Uterus (tissue), 4 donors: Measurements from ENCODE around the gene NBAS. TPM values are rescaled to one million over a fixed set of nuclear protein-coding genes. Genes with fewer than 3 reads are reported as not detected.

ENCODE experiments used
- DNase-seq, 2 donors: peaks; one replicate each; pipeline ENCODE4 v3.0.0-alpha.2; 2019 to 2020
- H3K27ac ChIP-seq, 2 donors: fragments of 200-600 bp; sonication (generic); 1 replicate in 1 of 2; 2 replicates in 1 of 2; pipeline ENCODE4 v1.5.1; 2016 to 2018
- H3K27me3 ChIP-seq, 2 donors: fragments of 200-600 bp; sonication (generic); one replicate each; pipeline ENCODE4 v1.5.1; 2018 to 2019; ENCODE audit warnings: control low read depth in 1 of 2
- H3K36me3 ChIP-seq, 2 donors: fragments of 200-600 bp; sonication (generic); one replicate each; pipeline ENCODE4 v1.5.1; 2019; ENCODE audit warnings: control low read depth in 1 of 2
- H3K4me1 ChIP-seq, 2 donors: fragments of 200-600 bp; sonication (generic); one replicate each; pipeline ENCODE4 v1.5.1; 2018 to 2019; ENCODE audit warnings: control low read depth in 1 of 2
- H3K4me3 ChIP-seq, 2 donors: fragments of 200-600 bp; sonication (generic); 1 replicate in 1 of 2; 2 replicates in 1 of 2; pipeline ENCODE4 v1.5.1; 2018 to 2019; ENCODE audit warnings: mild to moderate bottlenecking in 1 of 2
- H3K9me3 ChIP-seq, 2 donors: fragments of 200-600 bp; sonication (generic); one replicate each; pipeline ENCODE4 v1.5.1; 2019; ENCODE audit warnings: control low read depth in 1 of 2
- CTCF ChIP-seq, 4 experiments: fragments of 200-600 bp in 2 of 4; fragments of 450-650 bp in 2 of 4; sonication (generic) in 2 of 4; IDR thresholded peaks; one replicate each; pipeline ENCODE4 v1.5.1; 2016 to 2019; ENCODE audit warnings: antibody characterized with exemption in 4 of 4, mild to moderate bottlenecking in 2 of 4, moderate library complexity in 1 of 4
- POLR2A ChIP-seq, 2 donors: fragments of 450-650 bp; IDR thresholded peaks; one replicate each; pipeline ENCODE4 v1.6.1; 2016; ENCODE audit warnings: antibody characterized with exemption in 2 of 2, mild to moderate bottlenecking in 1 of 2, moderate library complexity in 1 of 2
- intact Hi-C: fragments of 100-400 bp; cut with DNase I; formaldehyde crosslinking; loops from one replicate; pipeline ENCODE4 v1.15.1; 2023; ENCODE audit warnings: low total_unique reads
- total RNA-seq, 4 donors: library from RNA; depleted of rRNA in 3 of 4; stranded (reverse); fragments of >200 nt in 3 of 4; gene quantifications; one replicate each; pipeline versions ENCODE4 v1.1.0 to v1.2.4, GENCODE V29; 2014 to 2023
- donor health status: DM: yes; HTN: yes; CAD: no.

The NBAS gene
- total RNA-seq, 4 donors from 2014 or later, result 36.2 to 93.5 (median 49.5) TPM

GRCh38 chr2:15553951-15554350, 7.2 kb downstream of the NBAS start:
- DNase-seq, result no peak
- no peak overlapping the region for H3K4me3 ChIP-seq
- no peak for TF ChIP-seq POLR2A (IDR thresholded peaks at IDR 0.05)
- no peaks in the 10 kb centered on the region for H3K27me3 ChIP-seq
- no peaks in the 10 kb centered on the region for H3K4me1 ChIP-seq
- no peak overlapping the region for H3K27ac ChIP-seq
- intact Hi-C loops, result no loop called here
- no peaks in the 10 kb centered on the region for H3K9me3 ChIP-seq
- no peaks in the 10 kb centered on the region for H3K36me3 ChIP-seq

GRCh38 chr2:15553519-15553918, 7.6 kb downstream of the NBAS start:
- Histone ChIP-seq H3K9me3 (no peaks in the 10 kb centered on the region), H3K4me3 (no peak overlapping the region), H3K36me3 (no peaks in the 10 kb centered on the region), H3K27me3 (no peaks in the 10 kb centered on the region), H3K4me1 (no peaks in the 10 kb centered on the region), H3K27ac (no peak overlapping the region)
- DNase-seq, result no peak
- intact Hi-C loops, result no loop called here
- TF ChIP-seq POLR2A (IDR thresholded peaks at IDR 0.05) (no peak), CTCF (IDR thresholded peaks at IDR 0.05) (no peak)

GRCh38 chr2:15548974-15549373, 12.2 kb downstream of the NBAS start:
- Histone ChIP-seq H3K4me1 (no peaks in the 10 kb centered on the region), H3K27me3 (no peaks in the 10 kb centered on the region), H3K27ac (no peak overlapping the region), H3K4me3 (no peak overlapping the region), H3K36me3 (no peaks in the 10 kb centered on the region), H3K9me3 (no peaks in the 10 kb centered on the region)
- no peak for DNase-seq
- intact Hi-C loops, result no loop called here
- TF ChIP-seq CTCF (IDR thresholded peaks at IDR 0.05) (no peak), POLR2A (IDR thresholded peaks at IDR 0.05) (no peak)

- Histone ChIP-seq H3K27ac (no peak overlapping the region), H3K36me3 (no peaks in the 10 kb centered on the region), H3K9me3 (no peaks in the 10 kb centered on the region), H3K4me1 (no peaks in the 10 kb centered on the region), H3K4me3 (no peak overlapping the region), H3K27me3 (no peaks in the 10 kb centered on the region)
- no peak for TF ChIP-seq POLR2A (IDR thresholded peaks at IDR 0.05)
- TF ChIP-seq CTCF (IDR thresholded peaks at IDR 0.05), result no peak
- intact Hi-C loops, result no loop called here
- no peak for DNase-seq
Observed at GRCh38 chr2:15547115-15547876, 13.8 kb downstream of the NBAS start.

GRCh38 chr2:15546297-15547098, 14.6 kb downstream of the NBAS start:
- no peaks in the 10 kb centered on the region for H3K27me3 ChIP-seq
- H3K36me3 ChIP-seq, result no peaks in the 10 kb centered on the region
- no peak for DNase-seq
- H3K4me3 ChIP-seq, result no peak overlapping the region
- no peak overlapping the region for H3K27ac ChIP-seq
- H3K9me3 ChIP-seq, result no peaks in the 10 kb centered on the region
- intact Hi-C loops, result no loop called here
- TF ChIP-seq CTCF (IDR thresholded peaks at IDR 0.05) (no peak), POLR2A (IDR thresholded peaks at IDR 0.05) (no peak)
- no peaks in the 10 kb centered on the region for H3K4me1 ChIP-seq
